Chondrocyte (in vitro differentiated cells): ENCODE results near the gene STAP2. TPM values are rescaled to one million over a fixed set of nuclear protein-coding genes. Genes with fewer than 3 reads are reported as not detected.

Experiments
- DNase-seq: peaks from one replicate; pipeline ENCODE4 v3.0.0; 2021; ENCODE audit warnings: mixed read lengths, low spot score
- H3K27ac Mint-ChIP-seq: one replicate; pipeline ENCODE4 v1.8.0; 2021; ENCODE audit warnings: mild to moderate bottlenecking, moderate library complexity, mixed read lengths; ENCODE audit not compliant: unreplicated experiment
- H3K27me3 Mint-ChIP-seq: 2 replicates; pipeline ENCODE4 v1.8.0; 2021; ENCODE audit warnings: low read depth, mixed read lengths
- H3K36me3 Mint-ChIP-seq: 2 replicates; pipeline ENCODE4 v1.8.0; 2021; ENCODE audit warnings: low read depth, mixed read lengths
- H3K4me1 Mint-ChIP-seq: 2 replicates; pipeline ENCODE4 v1.8.0; 2021; ENCODE audit warnings: low read depth, mild to moderate bottlenecking, mixed read lengths
- H3K4me3 Mint-ChIP-seq: one replicate; pipeline ENCODE4 v1.8.0; 2021; ENCODE audit warnings: mild to moderate bottlenecking, moderate library complexity, mixed read lengths; ENCODE audit not compliant: unreplicated experiment
- H3K9me3 Mint-ChIP-seq: 2 replicates; pipeline ENCODE4 v1.8.0; 2021; ENCODE audit warnings: low read depth, mixed read lengths
- total RNA-seq: library from RNA; stranded (reverse); gene quantifications from 3 replicates; pipeline ENCODE4 v1.2.1, GENCODE V29; 2021
- TF ChIP-seq, protein P1 (sequence below): fragments of 200-600 bp; sonication (generic); IDR thresholded peaks from 2 replicates; pipeline ENCODE4 v1.5.0; 2021; ENCODE audit warnings: antibody characterized with exemption, mild to moderate bottlenecking, moderate library complexity

Gene STAP2
- total RNA-seq, 1 donor from 2014 or later: 0.85 TPM

DNA sequence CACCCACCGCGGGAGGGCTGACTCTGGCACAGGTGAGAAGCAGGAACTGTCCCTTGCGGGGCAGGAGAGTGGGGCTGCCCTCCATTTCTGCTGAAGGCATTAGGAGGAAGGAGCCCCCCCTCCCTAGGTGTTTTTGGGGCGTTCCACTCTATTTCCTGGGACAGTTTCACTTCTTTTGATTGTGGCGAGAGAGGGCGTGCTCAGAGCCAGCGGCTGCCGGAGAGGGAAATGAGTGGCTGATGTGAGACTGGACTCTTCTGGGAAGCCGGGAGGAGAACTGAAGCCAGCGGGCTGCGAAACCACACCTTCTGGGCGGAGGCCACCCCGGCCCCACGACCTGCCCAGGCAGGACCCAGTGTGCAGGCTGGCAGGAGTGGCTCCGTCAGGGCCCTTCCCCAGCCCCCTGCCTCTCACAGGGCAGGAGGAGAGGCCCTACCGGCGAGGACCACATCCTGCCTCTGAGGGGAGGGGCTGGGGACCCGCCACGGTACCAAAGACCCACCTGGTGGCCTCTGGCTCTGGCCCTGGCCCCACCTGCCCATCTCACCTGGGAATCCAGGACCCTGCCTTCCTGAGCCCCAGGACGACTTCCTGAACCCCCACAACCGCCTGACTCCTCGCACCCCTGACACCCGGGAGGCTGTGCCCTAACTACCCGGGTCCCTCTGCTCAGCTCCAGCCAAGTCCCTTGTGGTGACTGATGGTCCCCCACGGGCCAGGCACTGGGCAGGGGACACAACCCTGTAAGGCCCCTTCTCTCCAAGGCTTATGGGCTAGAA is 30.7 kb upstream of the STAP2 start:
- TF ChIP-seq, protein P1, sequence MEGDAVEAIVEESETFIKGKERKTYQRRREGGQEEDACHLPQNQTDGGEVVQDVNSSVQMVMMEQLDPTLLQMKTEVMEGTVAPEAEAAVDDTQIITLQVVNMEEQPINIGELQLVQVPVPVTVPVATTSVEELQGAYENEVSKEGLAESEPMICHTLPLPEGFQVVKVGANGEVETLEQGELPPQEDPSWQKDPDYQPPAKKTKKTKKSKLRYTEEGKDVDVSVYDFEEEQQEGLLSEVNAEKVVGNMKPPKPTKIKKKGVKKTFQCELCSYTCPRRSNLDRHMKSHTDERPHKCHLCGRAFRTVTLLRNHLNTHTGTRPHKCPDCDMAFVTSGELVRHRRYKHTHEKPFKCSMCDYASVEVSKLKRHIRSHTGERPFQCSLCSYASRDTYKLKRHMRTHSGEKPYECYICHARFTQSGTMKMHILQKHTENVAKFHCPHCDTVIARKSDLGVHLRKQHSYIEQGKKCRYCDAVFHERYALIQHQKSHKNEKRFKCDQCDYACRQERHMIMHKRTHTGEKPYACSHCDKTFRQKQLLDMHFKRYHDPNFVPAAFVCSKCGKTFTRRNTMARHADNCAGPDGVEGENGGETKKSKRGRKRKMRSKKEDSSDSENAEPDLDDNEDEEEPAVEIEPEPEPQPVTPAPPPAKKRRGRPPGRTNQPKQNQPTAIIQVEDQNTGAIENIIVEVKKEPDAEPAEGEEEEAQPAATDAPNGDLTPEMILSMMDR: no peak
- no peaks in the 10 kb centered on the region for H3K9me3 Mint-ChIP-seq
- H3K27me3 Mint-ChIP-seq: no peaks in the 10 kb centered on the region
- H3K4me3 Mint-ChIP-seq: no peak overlapping the region
- DNase-seq: peak; percentile 71
- no peaks in the 10 kb centered on the region for H3K36me3 Mint-ChIP-seq
- H3K27ac Mint-ChIP-seq: peak overlapping the region; percentile 79
- peaks cover 57% of the 10 kb centered on the region for H3K4me1 Mint-ChIP-seq

DNA sequence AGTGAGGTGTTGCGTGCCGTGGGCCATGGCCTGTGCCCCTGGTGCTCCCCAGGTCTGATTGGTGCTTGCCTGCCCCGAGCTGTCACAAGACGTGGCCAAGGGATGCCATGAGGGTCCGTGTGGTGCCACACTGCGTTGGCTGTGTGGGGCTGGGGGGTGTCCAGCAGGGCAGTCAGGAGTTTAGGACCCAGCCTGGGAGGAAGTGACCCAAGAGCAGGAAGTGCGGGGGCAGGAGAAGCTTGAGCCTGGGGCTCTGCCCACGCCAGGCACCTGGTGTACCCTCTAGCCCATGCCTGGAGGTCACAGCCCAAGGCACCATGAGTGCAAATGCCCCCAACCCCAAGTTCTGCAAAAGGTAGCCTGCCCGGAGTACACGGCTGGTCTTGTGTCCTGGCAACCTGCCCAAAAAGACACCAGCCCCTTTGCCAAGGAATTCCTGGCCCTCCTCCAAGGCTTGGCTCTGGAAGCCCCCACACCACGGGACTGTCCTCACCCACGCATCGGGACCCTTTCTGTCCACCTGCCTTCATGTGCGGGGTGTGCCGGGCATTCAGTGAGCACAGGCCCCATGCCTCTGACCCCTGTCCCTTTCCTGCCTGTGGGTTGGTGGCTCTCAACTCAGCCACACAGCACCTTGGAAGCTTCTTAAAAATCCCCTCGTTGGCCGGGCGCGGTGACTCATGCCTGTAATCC is 29.6 kb upstream of the STAP2 start:
- Mint-ChIP-seq H3K4me1 (peaks cover 47% of the 10 kb centered on the region), H3K4me3 (no peak overlapping the region), H3K27me3 (no peaks in the 10 kb centered on the region), H3K27ac (peak overlapping the region; percentile 65), H3K9me3 (no peaks in the 10 kb centered on the region), H3K36me3 (no peaks in the 10 kb centered on the region)
- no peak for DNase-seq
- TF ChIP-seq, protein P1: no peak

GRCh38 chr19:4367781-4368127 is 29.1 kb upstream of the STAP2 start:
- Mint-ChIP-seq H3K9me3 (no peaks in the 10 kb centered on the region), H3K4me1 (peaks cover 41% of the 10 kb centered on the region), H3K36me3 (no peaks in the 10 kb centered on the region), H3K4me3 (no peak overlapping the region), H3K27me3 (no peaks in the 10 kb centered on the region), H3K27ac (peak overlapping the region; percentile 65)
- TF ChIP-seq, protein P1: no peak
- no peak for DNase-seq

- Mint-ChIP-seq H3K4me1 (peaks cover 38% of the 10 kb centered on the region), H3K27me3 (no peaks in the 10 kb centered on the region), H3K27ac (no peak overlapping the region), H3K36me3 (no peaks in the 10 kb centered on the region), H3K4me3 (no peak overlapping the region), H3K9me3 (no peaks in the 10 kb centered on the region)
- TF ChIP-seq, protein P1: no peak
- no peak for DNase-seq
These were observed 28.7 kb upstream of the STAP2 start for GRCh38 chr19:4367336-4367723.

DNA sequence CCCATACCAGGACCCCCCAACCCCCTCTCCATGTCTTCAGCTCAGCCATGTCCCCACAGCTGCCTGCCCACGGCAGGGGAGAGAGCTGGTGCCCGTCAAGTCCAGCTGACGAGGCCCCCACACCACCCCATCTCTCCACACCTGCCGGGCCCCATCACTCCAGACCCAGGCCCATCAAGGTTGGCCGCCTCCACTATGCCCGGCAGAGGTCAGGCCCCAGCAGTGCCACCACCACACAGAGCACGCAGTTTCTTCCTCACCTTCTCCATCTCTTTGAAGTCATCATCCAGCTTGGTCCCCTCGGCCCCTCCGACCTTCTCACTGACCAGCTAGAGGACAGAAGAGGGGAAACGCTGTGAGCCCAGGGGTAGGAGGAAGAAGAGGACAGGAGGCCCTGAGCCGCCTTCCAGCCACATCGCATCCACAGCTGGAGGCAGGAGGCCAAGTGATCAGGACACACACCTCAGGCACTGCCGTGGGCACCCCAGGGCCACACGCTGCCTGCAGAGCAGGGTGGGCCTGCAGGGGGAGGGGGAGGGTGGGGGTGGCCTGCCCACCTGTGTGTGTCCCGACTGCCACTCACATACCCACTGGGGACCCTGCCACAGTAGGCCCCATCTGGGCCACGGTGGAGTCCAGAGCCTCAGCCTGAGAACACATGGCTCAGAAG is 28.2 kb upstream of the STAP2 start:
- Mint-ChIP-seq H3K27me3 (no peaks in the 10 kb centered on the region), H3K9me3 (no peaks in the 10 kb centered on the region), H3K4me3 (no peak overlapping the region), H3K27ac (no peak overlapping the region), H3K4me1 (peaks cover 33% of the 10 kb centered on the region), H3K36me3 (peaks cover 3% of the 10 kb centered on the region)
- TF ChIP-seq, protein P1: no peak
- no peak for DNase-seq
